Measurements from ENCODE around the gene CCDC47.
A peak's percentile ranks its signal among the peaks of the same experiment; 100 is the strongest.

CCDC47 gene

DNA sequence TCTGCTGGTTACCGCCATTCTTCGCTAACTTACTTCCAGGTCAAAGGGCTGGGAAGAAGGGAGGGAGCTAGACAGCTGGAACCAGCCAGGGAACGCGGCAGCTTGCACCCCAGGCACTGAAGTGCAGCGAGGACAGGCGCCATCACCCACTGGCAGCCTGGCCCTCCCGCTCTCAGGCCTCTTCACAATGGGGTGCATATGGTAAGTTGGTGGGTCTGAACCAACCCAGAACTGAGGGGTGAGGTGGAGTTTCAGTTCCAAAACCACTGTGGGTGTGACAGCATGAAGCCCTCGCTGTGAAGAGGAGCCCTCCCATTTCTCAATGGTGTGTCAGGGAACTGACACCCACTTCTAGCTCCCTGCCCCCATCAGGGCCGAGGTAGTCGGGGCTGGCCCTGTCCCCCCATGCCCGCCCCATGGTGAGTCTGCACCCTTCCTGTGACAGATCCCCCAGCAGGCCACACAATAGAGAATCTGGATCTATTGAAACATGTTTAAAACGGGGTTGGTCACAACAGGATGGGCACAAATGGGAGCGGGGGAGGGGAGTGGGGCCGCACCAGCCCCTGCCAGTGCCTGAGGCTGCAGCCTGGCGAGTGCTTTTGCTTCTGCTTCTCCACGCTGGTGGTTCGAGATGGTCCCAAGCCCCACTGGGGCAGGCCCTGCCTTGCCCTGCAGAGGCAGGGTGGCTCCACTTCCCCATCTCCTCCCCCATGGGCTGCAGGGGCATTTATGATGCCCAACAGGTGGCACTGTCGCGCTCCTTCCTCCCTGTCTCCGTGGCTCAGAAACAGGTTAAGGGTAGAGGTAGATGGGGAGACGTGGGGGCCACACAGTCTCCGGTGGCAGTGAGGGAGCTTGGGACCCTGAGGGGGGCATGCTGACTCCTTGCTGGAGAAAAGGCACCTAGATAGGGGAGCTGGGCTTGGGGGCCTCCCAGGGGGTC lies 75.8 kb downstream of the CCDC47 start:
- peak; percentile 54 for DNase-seq

DNA sequence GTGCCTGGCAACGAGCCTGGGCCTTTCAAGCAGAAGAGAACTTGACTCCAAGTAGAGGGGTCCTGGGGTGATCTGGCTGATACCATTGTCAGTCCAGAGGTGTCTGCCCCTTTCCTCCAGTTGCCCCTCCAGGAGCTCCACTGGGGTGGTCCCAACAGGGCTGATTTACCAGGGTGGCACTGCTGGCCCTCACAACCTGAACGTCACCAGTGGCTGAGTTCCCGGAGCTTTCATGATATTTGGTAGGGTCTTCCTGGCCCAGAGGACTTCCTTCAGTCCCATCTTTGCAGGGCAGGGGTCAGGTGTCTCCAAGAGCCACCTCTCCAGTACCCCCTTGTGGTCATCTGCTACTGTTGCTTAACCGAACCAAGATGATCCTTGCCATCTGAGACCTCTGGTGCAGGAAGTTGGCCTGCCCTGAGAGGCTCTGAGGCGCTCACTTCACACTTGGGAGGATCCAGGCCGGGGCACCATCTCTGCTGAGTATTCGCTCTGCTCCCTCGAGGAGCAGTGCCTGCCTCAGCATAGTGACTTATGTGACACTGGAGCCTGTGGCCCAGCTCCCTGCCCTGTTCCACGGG lies 76.9 kb downstream of the CCDC47 start:
- peak; percentile 11 for DNase-seq

DNA sequence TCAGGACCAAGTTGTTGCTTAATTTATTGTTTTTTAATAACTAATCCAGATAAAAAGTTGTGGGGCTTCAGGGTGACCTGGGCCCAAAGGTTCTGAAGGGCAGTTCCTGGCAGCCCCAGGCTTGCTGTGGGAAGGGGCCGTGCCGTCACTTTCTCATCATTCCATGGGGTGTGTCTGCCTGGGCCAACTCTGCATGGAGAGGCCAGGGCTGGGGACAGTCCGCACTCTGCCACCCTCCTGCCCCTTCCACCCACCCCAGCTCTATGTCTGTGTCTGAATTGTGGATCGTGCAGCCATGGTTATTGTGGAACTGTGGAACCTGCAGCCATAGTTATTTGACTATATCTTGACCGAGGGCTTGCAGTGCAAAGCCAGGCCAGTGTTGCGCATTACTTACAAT lies 77.5 kb downstream of the CCDC47 start:
- DNase-seq, result no peak

All from NCI-H1436 (cell line).